ENCODE measurements around the gene PRKAG1.

DNA sequence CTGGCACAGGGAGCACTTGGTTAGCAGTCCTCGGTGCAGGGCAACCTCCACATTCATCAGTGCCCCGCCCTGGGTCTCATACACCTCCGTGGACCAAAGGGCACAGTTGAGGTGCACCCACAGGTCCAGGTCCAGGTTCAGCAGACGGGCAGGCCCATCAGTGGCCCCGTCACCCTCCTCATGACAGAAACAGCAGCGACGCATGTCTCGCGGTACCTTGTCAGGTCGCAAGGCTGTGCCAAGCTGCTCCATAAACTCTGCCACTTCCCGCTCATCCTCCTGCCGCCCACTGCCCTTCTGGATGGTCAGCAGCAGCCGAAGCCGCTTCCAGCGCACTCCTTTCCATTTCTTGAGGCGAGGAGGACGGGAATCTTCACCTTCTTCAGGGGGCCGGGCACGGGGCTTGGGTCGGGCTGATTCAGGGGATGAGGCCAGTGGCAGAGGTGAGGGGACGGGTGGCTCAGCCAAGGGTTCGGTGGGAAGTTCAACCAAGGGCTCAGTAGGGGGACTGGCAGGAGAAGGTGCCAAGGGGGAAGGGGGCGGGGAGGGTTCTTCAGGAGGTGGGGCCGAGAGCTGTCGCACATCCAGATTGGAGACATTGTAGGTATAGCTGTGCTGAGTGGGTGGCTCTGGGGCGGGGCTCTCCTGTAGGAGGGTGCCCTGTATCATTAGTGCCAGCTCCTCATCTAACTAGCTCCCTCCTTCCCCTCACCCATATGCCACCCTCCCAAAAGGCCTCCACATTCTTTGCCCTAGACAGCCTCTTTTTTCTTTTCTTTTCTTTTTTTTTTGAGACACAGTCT is 8.3 kb upstream of the PRKAG1 start:
- no peak for TF ChIP-seq TAF1 (IDR thresholded peaks at IDR 0.05; ENCODE audit: borderline replicate concordance, insufficient read depth, low read length)
- no peak for TF ChIP-seq REST (IDR thresholded peaks at IDR 0.05; ENCODE audit: insufficient read depth in 1 of 2, low read depth in 2 of 2, low read length in 2 of 2)
- no peak for TF ChIP-seq SIN3A (IDR thresholded peaks at IDR 0.05; ENCODE audit: borderline replicate concordance, insufficient read depth, low read length)
